Colonic mucosa (tissue), 4 donors: ENCODE results near the gene TOM1. TPM values are rescaled to one million over a fixed set of nuclear protein-coding genes. Genes with fewer than 3 reads are reported as not detected.

Experiments used
- DNase-seq: peaks from one replicate; pipeline ENCODE4 v3.0.0-alpha.2; 2020
- H3K27ac ChIP-seq: fragments of 200-600 bp; one replicate; pipeline ENCODE4 v1.8.0; 2021
- H3K27me3 ChIP-seq: fragments of 200-600 bp; one replicate; pipeline ENCODE4 v1.8.0; 2021
- H3K36me3 ChIP-seq: fragments of 200-600 bp; one replicate; pipeline ENCODE4 v1.8.0; 2021
- H3K4me1 ChIP-seq: fragments of 200-600 bp; one replicate; pipeline ENCODE4 v1.8.0; 2021; ENCODE audit warnings: mild to moderate bottlenecking
- H3K4me3 ChIP-seq: fragments of 200-600 bp; one replicate; pipeline ENCODE4 v1.8.0; 2021
- H3K9ac ChIP-seq, 2 donors: one replicate each; pipeline ENCODE4 v1.7.0; 2013; ENCODE audit warnings: control low read depth in 2 of 2, low read depth in 2 of 2, low read length in 2 of 2
- H3K9me3 ChIP-seq: fragments of 200-600 bp; one replicate; pipeline ENCODE4 v1.8.0; 2021
- intact Hi-C: fragments of 100-400 bp; cut with DNase I; formaldehyde crosslinking; loops from one replicate; pipeline ENCODE4 v1.14.1; 2022
- total RNA-seq, 2 donors: library from RNA; stranded (reverse); fragmentation: NEBNext Ultra II Directional in 1 of 2; extraction: Animal tissue kit (Norgen Biotek cat#: 25700) in 1 of 2; gene quantifications; one replicate each; pipeline ENCODE4 v1.2.1, GENCODE V29; 2021
- TF ChIP-seq, protein P1 (sequence below): fragments of 200-600 bp; IDR thresholded peaks from one replicate; pipeline ENCODE4 v1.8.0; 2022; ENCODE audit warnings: antibody characterized with exemption, mild to moderate bottlenecking
- donor health status: healthy.
- donor health status: DM: no; HTN: no; CAD: no.
- donor health status: DM: no; HTN: no; CAD: no.

TOM1 gene
- total RNA-seq, 2 donors from 2014 or later = 43.0 to 60.3 TPM

DNA sequence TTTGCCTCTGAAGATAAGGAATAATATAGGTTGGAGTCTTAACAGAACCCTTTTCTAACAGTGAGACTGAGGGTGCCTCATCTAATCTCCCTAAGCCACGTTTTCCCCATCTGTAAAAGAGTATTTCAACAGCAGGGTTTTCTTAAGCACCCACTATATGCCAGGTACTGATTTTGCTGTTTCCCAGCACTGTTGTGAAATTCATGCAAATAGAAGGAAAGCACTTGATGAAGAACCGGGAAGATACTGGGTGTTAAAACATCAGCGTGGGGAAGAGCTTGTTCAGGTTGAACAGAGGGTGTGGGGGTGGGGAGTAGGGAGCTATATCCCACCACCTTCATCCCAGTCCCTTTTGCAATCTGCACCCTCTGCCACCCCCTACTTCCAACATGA lies 84.0 kb downstream of the TOM1 start:
- DNase-seq = no peak
- Histone ChIP-seq H3K27ac (no peak overlapping the region), H3K9ac (no peak overlapping the region), H3K27me3 (no peaks in the 10 kb centered on the region), H3K4me3 (no peak overlapping the region), H3K9me3 (no peaks in the 10 kb centered on the region), H3K36me3 (no peaks in the 10 kb centered on the region), H3K4me1 (peaks cover 9% of the 10 kb centered on the region)
- intact Hi-C loops = no loop called here
- TF ChIP-seq, protein P1, sequence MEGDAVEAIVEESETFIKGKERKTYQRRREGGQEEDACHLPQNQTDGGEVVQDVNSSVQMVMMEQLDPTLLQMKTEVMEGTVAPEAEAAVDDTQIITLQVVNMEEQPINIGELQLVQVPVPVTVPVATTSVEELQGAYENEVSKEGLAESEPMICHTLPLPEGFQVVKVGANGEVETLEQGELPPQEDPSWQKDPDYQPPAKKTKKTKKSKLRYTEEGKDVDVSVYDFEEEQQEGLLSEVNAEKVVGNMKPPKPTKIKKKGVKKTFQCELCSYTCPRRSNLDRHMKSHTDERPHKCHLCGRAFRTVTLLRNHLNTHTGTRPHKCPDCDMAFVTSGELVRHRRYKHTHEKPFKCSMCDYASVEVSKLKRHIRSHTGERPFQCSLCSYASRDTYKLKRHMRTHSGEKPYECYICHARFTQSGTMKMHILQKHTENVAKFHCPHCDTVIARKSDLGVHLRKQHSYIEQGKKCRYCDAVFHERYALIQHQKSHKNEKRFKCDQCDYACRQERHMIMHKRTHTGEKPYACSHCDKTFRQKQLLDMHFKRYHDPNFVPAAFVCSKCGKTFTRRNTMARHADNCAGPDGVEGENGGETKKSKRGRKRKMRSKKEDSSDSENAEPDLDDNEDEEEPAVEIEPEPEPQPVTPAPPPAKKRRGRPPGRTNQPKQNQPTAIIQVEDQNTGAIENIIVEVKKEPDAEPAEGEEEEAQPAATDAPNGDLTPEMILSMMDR = no peak

DNA sequence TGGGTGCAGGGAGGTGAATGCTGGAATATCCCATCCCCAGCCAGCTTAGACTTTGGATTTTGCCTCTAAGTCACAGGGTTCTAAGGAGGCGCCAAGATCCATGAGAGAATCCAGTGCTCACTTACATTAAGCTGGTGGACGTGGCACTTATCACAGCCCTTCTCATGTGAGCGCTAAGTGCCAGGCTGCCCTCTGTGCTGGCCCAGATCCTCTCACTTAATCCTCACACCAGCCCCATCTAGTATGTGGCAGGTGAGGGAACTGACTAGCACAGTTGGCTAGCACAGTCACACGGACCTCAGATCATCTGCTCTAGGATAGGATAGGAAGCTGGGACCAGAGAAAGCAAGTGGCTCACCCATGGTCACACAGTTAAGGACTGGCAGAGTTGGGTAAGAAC lies 84.8 kb downstream of the TOM1 start:
- Histone ChIP-seq H3K4me3 (no peak overlapping the region), H3K27me3 (no peaks in the 10 kb centered on the region), H3K9me3 (no peaks in the 10 kb centered on the region), H3K4me1 (peaks cover 9% of the 10 kb centered on the region), H3K27ac (no peak overlapping the region), H3K36me3 (no peaks in the 10 kb centered on the region), H3K9ac (peak overlapping the region in 1 of 2 donors; percentile 29)
- DNase-seq = no peak
- intact Hi-C loops = no loop called here
- TF ChIP-seq, protein P1 = no peak

DNA sequence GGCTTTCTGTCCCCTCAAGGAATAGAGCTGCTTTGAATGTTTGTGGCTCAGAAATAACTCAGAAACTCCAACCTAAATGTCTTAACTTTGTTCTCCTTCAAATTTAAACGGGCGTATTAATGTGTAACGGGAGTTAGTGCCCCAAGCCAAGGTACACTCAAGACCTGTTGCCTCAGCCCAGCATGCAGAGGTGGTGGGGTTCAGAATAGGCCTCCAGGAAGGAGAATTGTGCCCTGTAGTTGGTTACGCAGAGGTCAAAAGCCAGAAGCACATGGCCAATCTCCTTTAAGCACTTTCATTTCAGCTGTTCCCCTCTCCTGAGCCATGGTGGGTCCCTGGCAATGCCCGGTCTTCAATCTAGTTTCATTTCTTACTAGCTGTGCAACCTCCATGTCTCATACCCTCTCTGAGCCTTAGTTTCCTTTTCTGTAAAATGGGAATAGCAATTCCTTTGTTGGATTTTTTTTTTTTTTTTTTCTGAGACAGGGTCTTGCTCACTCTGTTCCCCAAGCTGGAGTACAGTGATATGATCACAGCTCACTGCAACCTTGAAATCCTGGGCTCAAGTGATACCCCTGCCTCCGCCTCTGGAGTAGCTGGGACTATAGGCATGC lies 85.4 kb downstream of the TOM1 start:
- intact Hi-C loops = no loop called here
- Histone ChIP-seq H3K4me1 (peaks cover 4% of the 10 kb centered on the region), H3K36me3 (no peaks in the 10 kb centered on the region), H3K9me3 (no peaks in the 10 kb centered on the region), H3K9ac (no peak overlapping the region), H3K4me3 (no peak overlapping the region), H3K27me3 (no peaks in the 10 kb centered on the region), H3K27ac (no peak overlapping the region)
- TF ChIP-seq, protein P1 = no peak
- no peak for DNase-seq

DNA sequence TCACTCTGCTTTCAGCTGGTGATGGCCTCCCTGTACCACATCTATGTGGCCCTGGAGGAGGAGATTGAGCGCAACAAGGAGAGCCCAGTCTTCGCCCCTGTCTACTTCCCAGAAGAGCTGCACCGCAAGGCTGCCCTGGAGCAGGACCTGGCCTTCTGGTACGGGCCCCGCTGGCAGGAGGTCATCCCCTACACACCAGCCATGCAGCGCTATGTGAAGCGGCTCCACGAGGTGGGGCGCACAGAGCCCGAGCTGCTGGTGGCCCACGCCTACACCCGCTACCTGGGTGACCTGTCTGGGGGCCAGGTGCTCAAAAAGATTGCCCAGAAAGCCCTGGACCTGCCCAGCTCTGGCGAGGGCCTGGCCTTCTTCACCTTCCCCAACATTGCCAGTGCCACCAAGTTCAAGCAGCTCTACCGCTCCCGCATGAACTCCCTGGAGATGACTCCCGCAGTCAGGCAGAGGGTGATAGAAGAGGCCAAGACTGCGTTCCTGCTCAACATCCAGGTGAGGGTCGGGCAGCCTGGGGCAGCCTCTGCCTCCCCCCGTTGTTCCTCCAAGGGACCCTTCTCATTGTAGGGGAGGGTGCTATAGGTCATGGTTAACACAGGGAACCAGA lies 87.1 kb downstream of the TOM1 start:
- H3K36me3 ChIP-seq = no peaks in the 10 kb centered on the region
- H3K4me3 ChIP-seq = no peak overlapping the region
- no peaks in the 10 kb centered on the region for H3K9me3 ChIP-seq
- no peak overlapping the region for H3K9ac ChIP-seq
- intact Hi-C loops = no loop called here
- no peaks in the 10 kb centered on the region for H3K4me1 ChIP-seq
- DNase-seq = no peak
- H3K27ac ChIP-seq = no peak overlapping the region
- H3K27me3 ChIP-seq = no peaks in the 10 kb centered on the region
- TF ChIP-seq, protein P1 = no peak

DNA sequence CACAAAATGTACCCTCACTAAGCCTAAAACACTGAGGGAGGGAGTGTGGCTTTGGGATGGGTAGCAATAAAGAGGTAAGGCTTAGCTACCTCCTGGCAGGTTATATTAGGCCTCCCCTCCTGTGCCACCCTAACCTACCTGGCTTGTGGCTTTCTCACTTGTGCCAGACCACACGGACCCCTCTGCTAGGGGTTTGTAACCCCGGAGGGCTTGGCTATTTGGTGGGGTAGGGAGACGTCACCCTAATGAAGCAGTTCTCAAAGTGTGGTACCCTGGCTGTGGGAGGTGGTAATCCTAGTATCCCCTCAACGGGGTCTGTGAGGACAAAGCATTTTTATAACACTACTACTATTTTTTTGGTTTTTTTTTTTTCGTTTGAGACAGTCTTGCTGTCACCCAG lies 91.2 kb downstream of the TOM1 start:
- Histone ChIP-seq H3K36me3 (no peaks in the 10 kb centered on the region), H3K9me3 (no peaks in the 10 kb centered on the region), H3K4me3 (no peak overlapping the region), H3K9ac (no peak overlapping the region), H3K27me3 (no peaks in the 10 kb centered on the region), H3K27ac (no peak overlapping the region), H3K4me1 (no peaks in the 10 kb centered on the region)
- intact Hi-C loops = no loop called here
- TF ChIP-seq, protein P1 = no peak
- no peak for DNase-seq
